Posterior vena cava (tissue), 2 donors: Measurements from ENCODE around the gene HCCS. TPM values are rescaled to one million over a fixed set of nuclear protein-coding genes. Genes with fewer than 3 reads are reported as not detected.

ENCODE experiments used
- DNase-seq: peaks from one replicate; pipeline ENCODE4 v3.0.0-alpha.2; 2020; ENCODE audit warnings: low spot score
- intact Hi-C, 2 donors: fragments of 100-400 bp; cut with DNase I; formaldehyde crosslinking; loops; one replicate each; pipeline versions ENCODE4 v1.14.1 to v1.14.2; 2022 to 2023
- total RNA-seq, 2 donors: library from RNA; stranded (reverse); fragmentation: NEBNext Ultra II Directional; extraction: Animal tissue kit (Norgen Biotek cat#: 25700); gene quantifications; one replicate each; pipeline ENCODE4 v1.2.1, GENCODE V29; 2021
- donor health status: DM: yes; HTN: yes; CAD: no.
- donor health status: DM: yes; HTN: yes; CAD: no.

HCCS gene
- total RNA-seq, 2 donors from 2014 or later: 14.5 to 17.7 TPM

GRCh38 chrX:11164433-11164832 lies 53.3 kb downstream of the HCCS start:
- intact Hi-C loops: no loop called here
- DNase-seq: no peak

DNA sequence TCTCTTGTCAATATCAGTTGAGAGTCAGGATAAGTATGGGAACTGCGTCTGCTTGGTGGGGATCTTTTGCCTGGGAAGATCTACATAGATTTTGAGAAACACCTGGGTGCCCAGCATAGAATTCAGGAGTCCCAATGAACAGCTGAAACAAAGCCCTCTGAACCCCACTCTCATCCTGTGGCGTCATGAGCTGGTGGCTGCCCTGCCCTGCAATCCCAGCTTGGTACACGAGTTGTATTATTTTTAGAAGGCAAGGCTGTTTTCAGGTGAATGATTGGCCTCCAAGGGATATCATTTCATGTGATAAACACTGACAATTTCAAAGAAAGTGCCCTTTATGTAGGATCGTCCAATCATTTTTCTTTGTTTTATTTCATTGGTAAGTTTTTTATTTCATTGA lies 60.8 kb downstream of the HCCS start:
- no peak for DNase-seq
- intact Hi-C loops: no loop called here

DNA sequence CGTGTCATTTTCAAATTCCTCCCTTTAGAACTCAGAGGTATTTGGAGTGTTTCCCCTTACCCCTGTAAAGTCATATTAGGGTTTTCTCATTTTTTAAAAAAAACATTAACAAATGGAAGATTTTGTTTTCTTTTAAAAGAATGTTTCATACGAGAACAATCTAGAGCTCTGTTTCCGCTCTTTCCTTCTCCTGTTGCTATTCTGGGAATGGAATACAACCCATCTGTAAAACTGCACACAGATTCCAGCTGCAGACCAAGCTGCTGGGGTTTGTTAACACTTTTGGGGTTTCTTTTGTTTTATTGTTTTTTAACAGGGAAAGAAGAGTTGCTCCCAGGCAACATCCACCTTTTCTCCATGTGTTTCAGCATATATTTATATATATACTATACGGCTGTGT lies 61.3 kb downstream of the HCCS start:
- no peak for DNase-seq
- intact Hi-C loops: no loop called here

Other genes with a start within 250 kb of the HCCS start
- gene AMELX, start 182.1 kb downstream of the HCCS start, total RNA-seq: not detected